Natural killer cell (primary cell): ENCODE measurements around the gene CHD8. TPM values are rescaled to one million over a fixed set of nuclear protein-coding genes. Genes with fewer than 3 reads are reported as not detected.

Source experiments
- ATAC-seq, 3 donors: fragments of 150-1000 bp in 2 of 3; fragments of 200-7000 bp in 1 of 3; cut with Tn5 transposase; 1 replicate in 1 of 3; 2 replicates in 2 of 3; pipeline ENCODE4 v1.10.0; 2021; ENCODE audit warnings: mild to moderate bottlenecking in 2 of 3, moderate library complexity in 2 of 3
- DNase-seq, 2 donors: peaks; one replicate each; pipeline versions ENCODE4 v3.0.0 to v3.0.0-alpha.2; 2013 to 2021; ENCODE audit warnings: mixed read lengths in 1 of 2
- H3K27ac ChIP-seq: one replicate; pipeline ENCODE4 v1.5.1; 2013; ENCODE audit warnings: mild to moderate bottlenecking, low read length
- H3K27me3 ChIP-seq: one replicate; pipeline ENCODE4 v1.6.1; 2013; ENCODE audit warnings: low read length; ENCODE audit not compliant: control insufficient read depth, insufficient read depth
- H3K36me3 ChIP-seq: one replicate; pipeline ENCODE4 v1.6.1; 2013; ENCODE audit warnings: low read length; ENCODE audit not compliant: control insufficient read depth, insufficient read depth
- H3K4me1 ChIP-seq: one replicate; pipeline ENCODE4 v1.6.1; 2013; ENCODE audit warnings: low read length; ENCODE audit not compliant: control insufficient read depth, insufficient read depth
- H3K4me3 ChIP-seq: one replicate; pipeline ENCODE4 v1.5.1; 2013; ENCODE audit warnings: low read length
- H3K9me3 ChIP-seq: one replicate; pipeline ENCODE4 v1.6.1; 2013; ENCODE audit warnings: low read length; ENCODE audit not compliant: control insufficient read depth, insufficient read depth
- H3K27ac Mint-ChIP-seq, 2 donors: one replicate each; pipeline ENCODE4 v1.8.0; 2022; ENCODE audit warnings: mild to moderate bottlenecking in 2 of 2, mixed read lengths in 2 of 2, moderate library complexity in 1 of 2
- H3K27me3 Mint-ChIP-seq, 2 donors: one replicate each; pipeline ENCODE4 v1.8.0; 2022; ENCODE audit warnings: low read depth in 2 of 2, mixed read lengths in 2 of 2
- H3K36me3 Mint-ChIP-seq: one replicate; pipeline ENCODE4 v1.8.0; 2022; ENCODE audit warnings: mixed read lengths
- H3K4me1 Mint-ChIP-seq, 2 donors: one replicate each; pipeline ENCODE4 v1.8.0; 2022; ENCODE audit warnings: mixed read lengths in 2 of 2
- H3K4me3 Mint-ChIP-seq: one replicate; pipeline ENCODE4 v1.8.0; 2022; ENCODE audit warnings: mild to moderate bottlenecking, moderate library complexity, mixed read lengths
- H3K9me3 Mint-ChIP-seq, 2 donors: one replicate each; pipeline ENCODE4 v1.8.0; 2022; ENCODE audit warnings: mixed read lengths in 2 of 2
- CTCF ChIP-seq: fragments of 200-600 bp; IDR thresholded peaks from one replicate; pipeline ENCODE4 v1.8.0; 2022; ENCODE audit warnings: antibody characterized with exemption
- WGBS: methylation state at CpG from one replicate; pipeline ENCODE4 v1.1.7; 2013; ENCODE audit warnings: missing lambda C conversion rate; ENCODE audit not compliant: insufficient coverage; 5-methylcytosine and 5-hydroxymethylcytosine counted together
- intact Hi-C: fragments of 100-400 bp; cut with micrococcal nuclease; formaldehyde crosslinking; loops from one replicate; pipeline ENCODE4 v1.14.2; 2022
- total RNA-seq, 4 donors: library from RNA; stranded (reverse); fragments of 120-200 nt in 1 of 4; gene quantifications; one replicate each; pipeline versions ENCODE4 v1.2.3 to v1.2.4, GENCODE V29; 2013 to 2022

The CHD8 gene
- total RNA-seq, 3 donors from 2014 or later (not counting 1 experiment from before 2014, with no cell fraction given), result 150 to 167 (median 162) TPM

GRCh38 chr14:21431126-21431525 lies 24.8 kb downstream of the CHD8 start:
- peaks cover 51% of the 10 kb centered on the region for H3K36me3 ChIP-seq
- H3K9me3 ChIP-seq, result no peaks in the 10 kb centered on the region
- Mint-ChIP-seq H3K4me3 (no peak overlapping the region), H3K4me1 (peaks cover 18 to 35% of the 10 kb centered on the region in 2 donors), H3K36me3 (peaks cover 14% of the 10 kb centered on the region), H3K9me3 (no peaks in the 10 kb centered on the region), H3K27ac (no peak overlapping the region), H3K27me3 (no peaks in the 10 kb centered on the region)
- DNase-seq, result no peak
- ATAC-seq, result peak in 1 of 3 donors; percentile 14
- 100% methylated on average over 2 of the region's 2 CpGs for WGBS
- H3K27ac ChIP-seq, result no peak overlapping the region
- no peaks in the 10 kb centered on the region for H3K27me3 ChIP-seq
- intact Hi-C loops, result no loop called here
- TF ChIP-seq CTCF, result no peak
- no peaks in the 10 kb centered on the region for H3K4me1 ChIP-seq
- no peak overlapping the region for H3K4me3 ChIP-seq

GRCh38 chr14:21428930-21429329 lies 27.0 kb downstream of the CHD8 start:
- no peaks in the 10 kb centered on the region for H3K4me1 ChIP-seq
- no peak for TF ChIP-seq CTCF
- no peak overlapping the region for H3K27ac ChIP-seq
- Mint-ChIP-seq H3K9me3 (no peaks in the 10 kb centered on the region), H3K4me1 (peaks cover 0 to 18% of the 10 kb centered on the region in 2 donors), H3K27me3 (no peaks in the 10 kb centered on the region), H3K27ac (no peak overlapping the region), H3K4me3 (no peak overlapping the region), H3K36me3 (peaks cover 26% of the 10 kb centered on the region)
- DNase-seq (no peak), ATAC-seq (no peak)
- WGBS, result 100% methylated on average over 2 of the region's 4 CpGs
- no peaks in the 10 kb centered on the region for H3K27me3 ChIP-seq
- intact Hi-C loops, result no loop called here
- H3K36me3 ChIP-seq, result peaks cover 70% of the 10 kb centered on the region
- no peak overlapping the region for H3K4me3 ChIP-seq
- no peaks in the 10 kb centered on the region for H3K9me3 ChIP-seq

GRCh38 chr14:21426692-21427091 lies 29.2 kb downstream of the CHD8 start:
- Mint-ChIP-seq H3K27me3 (no peaks in the 10 kb centered on the region), H3K9me3 (no peaks in the 10 kb centered on the region), H3K4me3 (no peak overlapping the region), H3K4me1 (peaks cover 1 to 7% of the 10 kb centered on the region in 2 donors), H3K27ac (no peak overlapping the region), H3K36me3 (peaks cover 26% of the 10 kb centered on the region)
- Histone ChIP-seq H3K27ac (no peak overlapping the region), H3K4me1 (no peaks in the 10 kb centered on the region), H3K4me3 (no peak overlapping the region), H3K27me3 (no peaks in the 10 kb centered on the region), H3K9me3 (no peaks in the 10 kb centered on the region), H3K36me3 (peaks cover 86% of the 10 kb centered on the region)
- ATAC-seq, result no peak
- WGBS, result 100% methylated on average over 1 of the region's 1 CpG
- intact Hi-C loops, result no loop called here
- no peak for DNase-seq
- TF ChIP-seq CTCF, result no peak

- no peak for DNase-seq
- peaks cover 63% of the 10 kb centered on the region for H3K36me3 ChIP-seq
- WGBS, result 93% methylated on average over 5 of the region's 5 CpGs
- no peak overlapping the region for H3K4me3 ChIP-seq
- no peak overlapping the region for H3K27ac ChIP-seq
- Mint-ChIP-seq H3K9me3 (no peaks in the 10 kb centered on the region), H3K4me1 (peaks cover 0 to 6% of the 10 kb centered on the region in 2 donors), H3K27ac (no peak overlapping the region), H3K36me3 (peaks cover 4% of the 10 kb centered on the region), H3K27me3 (no peaks in the 10 kb centered on the region), H3K4me3 (no peak overlapping the region)
- no peaks in the 10 kb centered on the region for H3K4me1 ChIP-seq
- intact Hi-C loops, result no loop called here
- ATAC-seq, result no peak
- H3K27me3 ChIP-seq, result no peaks in the 10 kb centered on the region
- TF ChIP-seq CTCF, result no peak
- no peaks in the 10 kb centered on the region for H3K9me3 ChIP-seq
These were observed 36.4 kb downstream of the CHD8 start for GRCh38 chr14:21419528-21419927.
